Natural killer cell (primary cell): ENCODE results near the gene AIF1L. TPM values are rescaled to one million over a fixed set of nuclear protein-coding genes. Genes with fewer than 3 reads are reported as not detected.

ENCODE experiments used
- ATAC-seq, 3 donors: fragments of 150-1000 bp in 2 of 3; fragments of 200-7000 bp in 1 of 3; cut with Tn5 transposase; 1 replicate in 1 of 3; 2 replicates in 2 of 3; pipeline ENCODE4 v1.10.0; 2021; ENCODE audit warnings: mild to moderate bottlenecking in 2 of 3, moderate library complexity in 2 of 3
- DNase-seq, 2 donors: peaks; one replicate each; pipeline versions ENCODE4 v3.0.0 to v3.0.0-alpha.2; 2013 to 2021; ENCODE audit warnings: mixed read lengths in 1 of 2
- H3K27ac ChIP-seq: one replicate; pipeline ENCODE4 v1.5.1; 2013; ENCODE audit warnings: mild to moderate bottlenecking, low read length
- H3K27me3 ChIP-seq: one replicate; pipeline ENCODE4 v1.6.1; 2013; ENCODE audit warnings: low read length; ENCODE audit not compliant: control insufficient read depth, insufficient read depth
- H3K36me3 ChIP-seq: one replicate; pipeline ENCODE4 v1.6.1; 2013; ENCODE audit warnings: low read length; ENCODE audit not compliant: control insufficient read depth, insufficient read depth
- H3K4me1 ChIP-seq: one replicate; pipeline ENCODE4 v1.6.1; 2013; ENCODE audit warnings: low read length; ENCODE audit not compliant: control insufficient read depth, insufficient read depth
- H3K4me3 ChIP-seq: one replicate; pipeline ENCODE4 v1.5.1; 2013; ENCODE audit warnings: low read length
- H3K9me3 ChIP-seq: one replicate; pipeline ENCODE4 v1.6.1; 2013; ENCODE audit warnings: low read length; ENCODE audit not compliant: control insufficient read depth, insufficient read depth
- H3K27ac Mint-ChIP-seq, 2 donors: one replicate each; pipeline ENCODE4 v1.8.0; 2022; ENCODE audit warnings: mild to moderate bottlenecking in 2 of 2, mixed read lengths in 2 of 2, moderate library complexity in 1 of 2
- H3K27me3 Mint-ChIP-seq, 2 donors: one replicate each; pipeline ENCODE4 v1.8.0; 2022; ENCODE audit warnings: low read depth in 2 of 2, mixed read lengths in 2 of 2
- H3K36me3 Mint-ChIP-seq: one replicate; pipeline ENCODE4 v1.8.0; 2022; ENCODE audit warnings: mixed read lengths
- H3K4me1 Mint-ChIP-seq, 2 donors: one replicate each; pipeline ENCODE4 v1.8.0; 2022; ENCODE audit warnings: mixed read lengths in 2 of 2
- H3K4me3 Mint-ChIP-seq: one replicate; pipeline ENCODE4 v1.8.0; 2022; ENCODE audit warnings: mild to moderate bottlenecking, moderate library complexity, mixed read lengths
- H3K9me3 Mint-ChIP-seq, 2 donors: one replicate each; pipeline ENCODE4 v1.8.0; 2022; ENCODE audit warnings: mixed read lengths in 2 of 2
- CTCF ChIP-seq: fragments of 200-600 bp; IDR thresholded peaks from one replicate; pipeline ENCODE4 v1.8.0; 2022; ENCODE audit warnings: antibody characterized with exemption
- WGBS: methylation state at CpG from one replicate; pipeline ENCODE4 v1.1.7; 2013; ENCODE audit warnings: missing lambda C conversion rate; ENCODE audit not compliant: insufficient coverage; 5-methylcytosine and 5-hydroxymethylcytosine counted together
- intact Hi-C: fragments of 100-400 bp; cut with micrococcal nuclease; formaldehyde crosslinking; loops from one replicate; pipeline ENCODE4 v1.14.2; 2022
- total RNA-seq, 4 donors: library from RNA; stranded (reverse); fragments of 120-200 nt in 1 of 4; gene quantifications; one replicate each; pipeline versions ENCODE4 v1.2.3 to v1.2.4, GENCODE V29; 2013 to 2022

AIF1L gene
- total RNA-seq, 3 donors from 2014 or later (not counting 1 experiment from before 2014, with no cell fraction given), result not detected

DNA sequence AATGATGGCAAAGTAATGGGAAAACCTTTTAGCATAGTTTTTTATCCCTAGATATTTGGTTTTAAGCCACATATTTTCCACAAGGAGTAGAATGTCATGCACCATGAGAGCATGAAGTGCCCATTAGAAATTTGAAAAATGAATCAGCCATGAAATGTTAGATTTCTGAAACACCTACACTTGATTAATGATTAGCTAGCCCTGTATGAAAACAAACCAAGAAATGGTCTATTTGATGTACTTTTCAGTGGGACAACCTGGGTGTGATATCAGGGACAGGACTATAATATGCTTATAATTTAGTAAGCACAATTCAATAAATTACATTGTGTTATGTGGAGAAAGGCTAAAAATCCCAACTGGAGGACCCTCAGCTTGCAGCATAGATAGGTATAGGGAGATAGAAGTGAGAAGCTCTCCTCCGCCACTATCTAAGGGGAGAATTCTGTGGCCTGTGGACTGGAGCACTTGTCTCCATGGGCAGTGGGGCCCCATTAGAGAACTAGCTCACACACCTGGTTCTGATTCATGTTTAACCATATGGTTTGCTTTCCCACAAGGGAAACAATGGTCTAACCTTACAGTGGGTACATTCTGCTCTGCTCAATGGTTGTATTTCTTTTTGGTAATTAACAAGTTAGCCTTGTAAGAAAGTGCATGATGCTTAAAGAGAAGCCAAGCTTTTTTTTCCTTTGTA, 64.2 kb downstream of the AIF1L start:
- intact Hi-C loops, result no loop called here
- 100% methylated on average over 1 of the region's 1 CpG for WGBS
- Histone ChIP-seq H3K27ac (no peak overlapping the region), H3K27me3 (no peaks in the 10 kb centered on the region), H3K9me3 (no peaks in the 10 kb centered on the region), H3K36me3 (peaks cover 65% of the 10 kb centered on the region), H3K4me3 (no peak overlapping the region), H3K4me1 (no peaks in the 10 kb centered on the region)
- Mint-ChIP-seq H3K36me3 (peaks cover 32% of the 10 kb centered on the region), H3K27ac (no peak overlapping the region), H3K4me1 (peaks cover 2% of the 10 kb centered on the region in 2 donors), H3K4me3 (no peak overlapping the region), H3K9me3 (no peaks in the 10 kb centered on the region), H3K27me3 (no peaks in the 10 kb centered on the region)
- DNase-seq (no peak), ATAC-seq (no peak)
- TF ChIP-seq CTCF, result no peak

- H3K27me3 ChIP-seq, result no peaks in the 10 kb centered on the region
- no peaks in the 10 kb centered on the region for H3K9me3 ChIP-seq
- no peak overlapping the region for H3K27ac Mint-ChIP-seq
- DNase-seq (no peak), ATAC-seq (no peak)
- H3K4me3 Mint-ChIP-seq, result no peak overlapping the region
- intact Hi-C loops, result no loop called here
- TF ChIP-seq CTCF, result no peak
- H3K4me1 ChIP-seq, result no peaks in the 10 kb centered on the region
- no peak overlapping the region for H3K4me3 ChIP-seq
- peaks cover 25% of the 10 kb centered on the region for H3K36me3 Mint-ChIP-seq
- no peak overlapping the region for H3K27ac ChIP-seq
- H3K9me3 Mint-ChIP-seq, result no peaks in the 10 kb centered on the region
- no peaks in the 10 kb centered on the region for H3K4me1 Mint-ChIP-seq
- peaks cover 72% of the 10 kb centered on the region for H3K36me3 ChIP-seq
- 95% methylated on average over 5 of the region's 6 CpGs for WGBS
- H3K27me3 Mint-ChIP-seq, result no peaks in the 10 kb centered on the region
Observed at GRCh38 chr9:131161585-131161984, 65.3 kb downstream of the AIF1L start.

DNA sequence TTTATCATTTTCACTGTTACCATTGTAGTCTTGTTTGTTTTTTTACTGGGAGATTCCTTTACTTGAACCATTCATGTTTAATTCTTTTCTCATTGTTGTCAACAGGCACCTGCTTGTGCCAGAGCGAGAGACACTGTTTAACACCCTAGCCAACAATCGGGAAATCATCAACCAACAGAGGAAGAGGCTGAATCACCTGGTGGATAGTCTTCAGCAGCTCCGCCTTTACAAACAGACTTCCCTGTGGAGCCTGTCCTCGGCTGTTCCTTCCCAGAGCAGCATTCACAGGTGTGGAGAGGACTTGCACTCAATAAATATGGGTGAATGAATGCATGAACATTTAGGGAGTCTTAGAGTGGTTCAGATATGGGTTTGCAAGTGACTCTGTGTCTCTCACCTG, 66.6 kb downstream of the AIF1L start:
- H3K4me1 Mint-ChIP-seq, result no peaks in the 10 kb centered on the region
- WGBS, result 97% methylated on average over 4 of the region's 4 CpGs
- no peak for TF ChIP-seq CTCF

GRCh38 chr9:131165523-131165922, 69.2 kb downstream of the AIF1L start:
- no peak overlapping the region for H3K4me3 Mint-ChIP-seq
- H3K27me3 ChIP-seq, result no peaks in the 10 kb centered on the region
- no peak overlapping the region for H3K27ac Mint-ChIP-seq
- H3K36me3 Mint-ChIP-seq, result peaks cover 18% of the 10 kb centered on the region
- intact Hi-C loops, result no loop called here
- no peak for DNase-seq
- no peaks in the 10 kb centered on the region for H3K9me3 ChIP-seq
- peaks cover 5 to 6% of the 10 kb centered on the region in 2 donors for H3K4me1 Mint-ChIP-seq
- H3K4me3 ChIP-seq, result no peak overlapping the region
- no peak overlapping the region for H3K27ac ChIP-seq
- no peaks in the 10 kb centered on the region for H3K27me3 Mint-ChIP-seq
- no peak for ATAC-seq
- no peaks in the 10 kb centered on the region for H3K9me3 Mint-ChIP-seq
- H3K36me3 ChIP-seq, result peaks cover 59% of the 10 kb centered on the region
- TF ChIP-seq CTCF, result no peak
- no peaks in the 10 kb centered on the region for H3K4me1 ChIP-seq

More for the DNA sequence above, 66.6 kb downstream of the AIF1L start:
- intact Hi-C loops, result no loop called here
- Histone ChIP-seq H3K9me3 (no peaks in the 10 kb centered on the region), H3K27ac (no peak overlapping the region), H3K4me1 (no peaks in the 10 kb centered on the region), H3K36me3 (peaks cover 74% of the 10 kb centered on the region), H3K27me3 (no peaks in the 10 kb centered on the region), H3K4me3 (no peak overlapping the region)
- peaks cover 18% of the 10 kb centered on the region for H3K36me3 Mint-ChIP-seq
- DNase-seq (no peak), ATAC-seq (no peak)
- H3K4me3 Mint-ChIP-seq, result no peak overlapping the region
- H3K27ac Mint-ChIP-seq, result no peak overlapping the region
- no peaks in the 10 kb centered on the region for H3K9me3 Mint-ChIP-seq
- H3K27me3 Mint-ChIP-seq, result no peaks in the 10 kb centered on the region
